T-helper 22 cell (primary cell): ENCODE results near the gene ANKMY1.
"Not testable (repeated sequence)": the region's sequence is repeated elsewhere in the genome, so short reads cannot be mapped to it uniquely, and the experiment has no call there.

Experiments
- DNase-seq: peaks from one replicate; pipeline ENCODE4 v3.0.0-alpha.2; 2020; ENCODE audit warnings: low read depth

ANKMY1 gene

DNA sequence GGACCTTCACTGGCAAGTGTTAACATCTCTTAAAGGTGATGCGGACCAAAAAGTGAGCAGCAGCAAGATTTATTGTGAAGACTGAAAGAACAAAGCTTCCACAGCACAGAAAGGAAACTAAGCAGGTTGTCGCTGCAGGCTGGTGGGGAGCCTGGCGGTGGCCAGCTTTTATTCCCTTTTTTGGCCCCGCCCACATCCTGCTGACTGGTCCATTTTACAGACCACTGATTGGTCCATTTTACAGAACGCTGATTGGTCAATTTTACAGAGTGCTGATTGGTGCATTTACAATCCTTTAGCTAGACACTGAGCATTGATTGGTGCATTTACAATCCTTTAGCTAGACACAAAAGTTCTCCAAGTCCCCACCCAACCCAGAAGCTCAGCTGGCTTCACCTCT, 35.9 kb downstream of the ANKMY1 start:
- not testable (repeated sequence) for DNase-seq

DNA sequence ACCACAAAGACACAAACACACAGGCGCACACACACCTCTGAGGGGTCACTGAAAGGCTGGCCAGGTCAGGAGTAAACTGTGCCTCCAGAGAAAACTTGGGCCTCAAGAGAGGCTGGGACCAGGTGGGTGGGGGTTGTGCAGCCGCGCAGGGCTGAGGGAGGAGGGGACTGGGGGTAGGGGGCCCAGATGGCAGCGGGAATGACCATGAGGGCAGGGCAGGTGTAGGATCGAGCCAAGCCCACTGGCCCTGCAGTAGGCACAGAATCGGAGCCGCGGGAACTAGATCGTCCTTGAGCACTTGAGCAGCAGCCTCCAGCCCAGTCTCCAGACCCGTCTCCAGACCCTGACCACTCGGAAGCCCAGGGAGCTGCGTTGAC, 36.8 kb downstream of the ANKMY1 start:
- DNase-seq: no peak

DNA sequence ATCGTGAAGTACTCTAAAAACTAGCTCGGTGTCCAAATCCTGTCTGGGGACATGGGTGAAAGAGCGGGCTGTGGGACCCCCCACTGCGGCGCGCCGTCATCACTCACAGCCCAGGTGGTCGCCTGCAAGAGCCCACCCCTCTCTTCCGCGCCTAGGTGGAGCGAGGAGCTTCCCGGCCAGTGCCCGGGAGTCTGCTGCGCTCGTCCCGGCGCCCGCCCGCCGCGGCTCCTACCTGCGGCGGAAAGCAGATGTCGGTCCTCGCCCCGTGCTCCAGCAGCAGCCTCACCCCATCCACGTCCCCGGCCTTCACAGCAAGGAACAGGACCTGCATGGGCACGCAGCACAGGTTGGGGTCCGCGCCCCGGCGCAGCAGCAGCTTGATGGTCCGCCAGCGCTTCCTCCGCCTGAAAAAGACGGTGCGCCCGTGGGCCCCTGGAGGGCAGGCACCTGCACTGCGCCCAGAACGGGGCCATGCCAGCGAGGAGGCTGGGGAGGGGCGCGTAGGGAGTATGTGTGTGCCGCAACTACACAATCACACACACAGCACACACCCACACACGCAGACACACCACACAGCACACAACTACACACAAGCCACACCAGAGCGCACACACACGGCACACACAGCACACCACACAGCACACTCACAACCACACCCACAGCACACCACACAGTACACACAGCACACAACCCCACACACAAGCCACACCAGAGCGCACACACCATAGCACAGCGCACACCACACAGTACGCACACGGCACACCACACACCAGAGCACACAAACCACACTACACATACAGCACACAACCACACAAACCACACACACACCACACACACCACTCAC, 37.4 kb downstream of the ANKMY1 start:
- no peak for DNase-seq

DNA sequence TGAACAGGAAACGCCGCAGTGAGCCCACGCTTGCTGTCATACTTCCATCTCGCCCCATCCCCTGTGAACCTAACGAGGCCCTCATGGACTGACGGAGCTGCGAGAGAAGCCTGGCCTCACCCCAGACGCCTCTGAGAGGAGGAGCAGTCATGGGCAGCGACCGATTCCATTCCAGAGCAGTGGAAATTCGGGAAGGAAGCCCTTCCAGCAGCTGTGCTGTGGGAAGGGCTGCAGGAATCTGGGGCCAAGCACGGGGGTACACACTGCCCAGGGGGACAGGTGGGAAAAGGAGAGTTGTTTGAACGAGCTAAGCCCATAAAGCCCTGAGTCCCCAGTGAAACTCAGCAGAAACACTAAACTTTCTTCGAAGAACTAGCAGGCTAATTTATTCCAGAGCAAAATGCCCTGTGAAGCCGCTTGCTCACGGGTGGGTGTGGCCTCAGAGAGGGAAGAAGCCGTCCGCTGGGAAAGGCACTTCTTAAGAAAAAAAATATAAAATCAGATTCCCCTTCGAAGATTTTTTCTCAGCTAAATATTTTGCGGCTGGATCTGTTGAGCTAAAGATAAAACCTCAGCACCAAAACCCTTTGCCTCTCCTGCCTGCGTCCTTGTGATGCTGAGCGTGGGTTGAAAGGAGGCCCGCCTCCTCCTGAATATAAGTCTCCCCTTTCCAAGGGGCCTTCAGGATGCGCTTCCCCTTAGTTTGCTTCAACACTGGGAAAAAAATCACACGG, 38.2 kb downstream of the ANKMY1 start:
- DNase-seq: no peak

DNA sequence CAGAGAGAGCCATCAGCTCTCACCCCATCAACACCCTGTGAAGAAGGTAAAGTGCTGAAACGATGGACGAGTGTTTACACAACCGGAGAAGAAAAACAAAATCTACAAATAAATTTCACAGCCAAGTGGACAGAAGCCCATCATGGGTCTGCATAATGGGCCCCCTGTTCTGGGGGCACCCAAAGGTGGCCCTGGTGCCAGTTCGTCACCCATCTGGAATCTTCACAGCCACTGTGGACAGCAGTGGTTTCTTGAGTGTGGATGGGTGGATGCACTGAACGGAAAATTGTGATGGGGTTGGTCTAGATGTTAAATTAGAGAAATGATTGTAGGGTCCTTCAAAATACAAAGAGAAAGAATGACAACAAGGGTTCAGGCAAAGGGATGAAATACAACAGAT, 38.8 kb downstream of the ANKMY1 start:
- DNase-seq: no peak

DNA sequence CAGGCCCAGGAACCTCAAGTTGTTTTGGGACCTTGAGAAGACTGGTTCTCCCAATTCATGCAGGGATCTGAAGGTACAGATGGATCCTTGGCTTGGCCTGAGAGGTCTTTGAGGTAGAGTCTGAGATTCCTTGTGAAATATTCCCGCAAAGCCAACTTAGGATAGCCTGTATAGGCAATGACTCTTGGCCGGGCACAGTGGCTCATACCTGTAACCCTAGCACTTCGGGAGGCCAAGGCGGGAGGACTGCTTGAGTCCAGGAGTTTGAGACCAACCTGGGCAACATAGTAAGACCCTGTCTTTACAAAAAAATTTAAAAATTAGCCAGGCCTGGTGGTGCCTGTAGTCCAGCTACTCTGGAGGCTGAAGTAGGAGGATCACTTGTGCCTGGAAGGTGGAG, 40.4 kb downstream of the ANKMY1 start:
- DNase-seq: no peak

DNA sequence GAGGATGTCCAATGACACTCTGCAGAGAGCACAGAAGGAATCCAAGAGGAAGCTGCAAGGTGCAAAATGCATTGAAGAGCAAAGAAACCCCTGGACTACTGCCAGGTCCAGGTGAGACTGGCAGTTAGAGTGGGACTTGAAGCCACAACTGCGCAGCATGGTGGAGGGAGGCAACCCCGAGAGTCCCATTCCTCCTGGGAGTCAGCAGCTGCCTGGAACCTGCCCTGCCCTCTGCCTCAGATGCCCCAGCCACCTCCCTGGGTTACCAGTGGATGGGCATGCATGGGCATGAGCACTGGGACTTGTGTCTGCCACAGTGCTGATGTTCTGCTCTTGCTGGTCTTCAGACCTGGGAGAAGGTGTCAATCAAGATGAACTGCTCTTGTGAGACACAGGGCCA, 43.2 kb downstream of the ANKMY1 start:
- DNase-seq: no peak

DNA sequence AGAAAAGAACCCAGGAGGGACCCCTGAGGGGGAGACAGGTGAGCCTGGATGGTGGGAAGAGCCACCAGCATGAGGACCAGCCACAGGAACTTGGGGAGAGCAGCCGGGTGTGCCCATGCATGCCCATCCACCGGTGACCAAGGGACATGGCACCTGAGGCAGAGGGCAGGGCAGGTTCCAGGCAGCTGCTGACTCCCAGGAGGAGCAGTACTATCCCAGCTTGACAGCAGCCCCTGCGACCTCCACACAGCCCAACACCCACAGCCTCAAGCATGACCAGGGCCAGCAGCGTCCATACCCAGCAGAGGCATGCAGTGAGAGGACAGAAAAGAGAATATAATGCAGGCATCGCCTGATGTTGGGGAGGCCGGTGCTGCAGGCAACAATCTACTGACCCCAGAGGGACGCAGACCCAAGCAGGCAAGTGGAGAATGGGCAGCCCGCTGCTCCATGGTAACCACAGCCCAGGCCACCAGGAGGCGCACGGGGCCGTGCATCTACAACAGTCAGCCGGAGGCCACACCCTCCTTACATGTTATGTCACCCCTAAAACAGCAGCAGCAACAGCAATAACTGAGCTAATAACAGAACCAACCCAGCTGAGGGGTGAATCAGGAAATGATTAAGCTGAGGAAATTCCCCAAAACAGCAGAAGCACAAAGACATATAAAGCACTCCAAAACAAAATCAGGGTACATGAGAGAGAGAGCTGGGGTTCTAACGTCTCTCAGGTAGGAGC, 44.1 kb downstream of the ANKMY1 start:
- peak; percentile 67 for DNase-seq

DNA sequence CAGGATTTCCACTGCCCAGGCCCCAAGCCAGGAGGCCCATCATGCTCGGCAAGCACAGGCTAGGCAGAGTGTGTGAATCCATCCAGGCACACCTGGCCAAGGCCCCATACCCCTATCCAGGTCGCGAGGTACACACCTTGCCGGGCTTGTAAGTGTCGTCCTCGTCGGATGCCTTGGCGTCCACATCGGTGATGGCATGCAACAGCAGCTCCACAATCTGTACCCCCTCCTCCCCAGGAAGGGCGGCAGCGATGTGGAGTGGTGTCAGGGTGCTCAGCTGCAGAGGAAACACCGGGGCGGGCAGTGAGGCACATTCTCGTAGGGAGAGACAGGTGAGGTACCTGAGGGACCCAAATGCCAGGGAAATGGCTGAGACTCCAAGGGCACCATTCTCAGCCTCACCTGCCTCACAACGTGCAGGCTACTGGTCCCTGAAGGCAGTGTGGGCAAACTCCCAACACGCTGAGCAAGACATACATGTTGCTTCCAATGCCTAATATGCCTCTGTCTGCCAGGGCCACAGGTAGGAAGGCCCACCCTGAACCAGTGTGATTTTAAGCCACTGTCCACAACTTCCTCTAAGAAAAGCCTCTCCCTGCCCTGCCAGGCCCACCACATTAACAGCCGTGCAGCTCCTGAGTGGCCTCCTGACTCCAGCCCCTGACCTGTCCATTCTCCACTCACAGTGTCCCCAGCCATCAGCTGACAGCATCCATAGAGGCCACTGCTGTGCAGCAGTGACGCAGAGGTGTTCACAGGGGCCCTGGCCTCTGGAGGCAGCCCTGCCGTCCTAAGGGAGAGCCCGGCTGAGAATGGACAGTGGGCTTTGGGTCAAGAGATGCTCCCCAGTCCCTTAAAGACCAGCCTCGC, 44.9 kb downstream of the ANKMY1 start:
- no peak for DNase-seq

DNA sequence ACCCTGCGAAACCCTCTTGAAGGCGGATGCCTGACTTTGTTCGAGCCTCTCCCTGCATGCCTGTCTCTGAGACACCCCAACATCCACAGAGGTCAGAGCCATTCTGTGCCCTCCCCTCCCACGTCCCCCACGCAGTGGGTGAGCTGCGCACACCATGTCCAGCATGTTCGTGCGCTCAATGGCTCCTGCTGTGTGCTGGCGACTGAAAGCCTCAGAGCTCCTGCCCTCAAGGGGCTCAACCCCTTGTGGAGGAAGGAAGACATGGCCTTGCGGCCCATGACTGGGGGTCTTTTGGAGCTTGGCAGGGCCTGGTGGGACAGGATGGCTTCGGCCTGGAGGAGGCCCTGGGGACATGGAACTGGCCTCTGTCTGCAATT, 45.7 kb downstream of the ANKMY1 start:
- DNase-seq: no peak

DNA sequence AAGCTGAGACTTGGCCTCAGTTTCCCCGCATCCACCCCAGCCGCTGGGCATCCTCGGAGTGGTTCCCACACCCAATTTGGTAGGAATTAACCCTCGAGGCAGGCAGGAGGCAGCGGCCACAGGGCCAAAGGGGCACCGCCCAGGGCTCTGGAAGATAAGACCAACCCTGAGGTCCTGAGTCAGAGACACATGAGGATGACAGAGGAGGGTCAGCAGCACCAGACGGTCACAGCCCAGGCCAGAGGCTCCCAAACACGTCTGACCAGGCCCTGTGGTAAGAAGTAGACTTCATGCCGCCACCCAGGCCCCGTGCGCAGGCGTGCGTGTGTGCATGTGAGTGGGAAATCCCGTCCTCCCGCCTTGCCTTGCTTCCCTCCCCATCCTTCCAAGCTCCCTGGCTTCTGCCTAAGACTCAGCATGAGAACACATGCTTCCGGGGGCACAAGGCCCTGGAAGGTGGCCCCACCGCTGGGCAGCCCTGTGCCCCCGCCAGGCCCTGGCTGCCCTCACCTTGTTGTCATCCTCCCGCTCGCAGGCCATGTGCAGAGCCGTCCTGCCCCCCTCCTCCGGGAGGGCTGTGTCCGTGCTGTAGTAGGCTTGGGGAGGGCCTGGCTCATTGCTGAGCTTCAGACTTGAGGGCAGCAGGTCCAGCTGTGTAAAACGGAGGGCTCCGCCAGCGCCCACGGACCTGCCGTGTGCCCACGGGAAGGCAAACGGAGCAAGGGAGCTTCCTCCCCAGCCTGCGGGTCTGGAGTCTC, 46.3 kb downstream of the ANKMY1 start:
- no peak for DNase-seq

DNA sequence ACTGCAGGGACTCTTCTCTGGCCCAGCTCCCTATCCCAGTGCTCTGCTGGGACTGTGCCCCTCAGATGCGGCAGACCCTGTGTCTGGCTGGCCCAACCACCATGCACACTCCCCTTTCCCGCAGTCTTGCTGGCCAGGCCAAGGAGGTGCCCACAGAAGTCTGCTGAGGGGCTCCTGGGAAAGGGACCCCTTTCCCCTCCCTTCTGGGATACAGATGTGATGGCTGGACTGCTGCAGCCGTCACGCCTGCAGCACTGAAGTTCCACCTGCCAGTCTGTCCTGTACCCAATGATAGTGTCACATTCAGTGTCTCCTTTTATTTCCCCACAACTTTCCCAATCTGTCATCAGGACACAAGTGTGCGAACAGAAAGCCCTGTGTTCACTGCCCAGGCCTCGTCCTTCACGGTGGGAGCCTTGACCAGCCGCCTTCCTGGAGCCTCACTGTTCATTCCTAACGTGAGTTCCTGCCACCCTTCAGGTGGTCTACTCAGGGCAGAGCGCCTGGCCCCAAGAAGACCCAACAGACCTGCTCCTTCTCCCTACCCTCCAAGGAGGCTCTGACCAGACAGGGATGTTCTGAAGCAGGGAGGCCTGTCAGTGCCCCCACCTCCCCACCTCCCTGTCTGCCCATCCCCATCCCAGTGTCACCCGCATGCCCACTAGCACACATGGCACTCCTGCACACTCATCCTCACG, 47.1 kb downstream of the ANKMY1 start:
- DNase-seq: no peak

DNA sequence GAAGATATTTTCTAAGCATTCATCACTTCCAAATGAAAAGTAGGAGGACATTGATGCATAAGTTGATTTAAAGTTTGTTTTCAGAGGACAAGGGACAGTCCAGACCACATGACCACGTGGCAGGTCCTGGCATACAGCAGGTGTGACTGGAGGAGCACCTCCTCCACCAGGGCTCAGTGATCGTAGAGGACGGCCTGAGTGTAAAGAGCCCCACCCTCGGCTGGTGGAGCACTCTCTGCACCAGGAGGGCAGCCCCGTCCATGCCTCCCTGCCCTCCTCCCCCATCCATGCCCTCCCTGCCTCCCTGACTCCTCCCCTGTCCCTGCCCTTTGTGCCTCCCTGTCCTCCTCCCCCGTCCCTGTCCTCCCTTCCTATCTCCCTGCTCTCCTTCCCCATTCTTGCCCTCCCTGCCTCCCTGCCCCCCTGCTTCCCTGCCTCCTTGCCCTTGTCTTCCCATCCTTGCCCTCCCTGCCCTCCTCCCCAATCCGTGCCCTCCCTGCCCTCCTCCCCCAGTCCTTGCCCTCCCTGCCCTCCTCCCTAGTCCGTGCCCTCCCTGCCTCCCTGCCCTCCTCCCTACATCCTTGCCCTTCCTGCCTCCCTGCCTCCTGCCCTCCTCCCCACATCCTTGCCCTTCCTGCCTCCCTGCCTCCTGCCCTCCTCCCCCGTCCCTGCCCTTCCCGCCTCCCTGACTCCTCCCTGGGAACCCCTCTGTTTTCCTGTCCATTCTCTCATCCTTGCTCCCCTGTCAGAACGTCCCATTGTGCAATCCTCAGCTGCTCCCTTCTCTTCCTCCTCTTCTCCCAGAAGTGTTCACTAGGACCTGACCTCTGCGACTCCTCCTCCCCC, 47.9 kb downstream of the ANKMY1 start:
- DNase-seq: no peak

DNA sequence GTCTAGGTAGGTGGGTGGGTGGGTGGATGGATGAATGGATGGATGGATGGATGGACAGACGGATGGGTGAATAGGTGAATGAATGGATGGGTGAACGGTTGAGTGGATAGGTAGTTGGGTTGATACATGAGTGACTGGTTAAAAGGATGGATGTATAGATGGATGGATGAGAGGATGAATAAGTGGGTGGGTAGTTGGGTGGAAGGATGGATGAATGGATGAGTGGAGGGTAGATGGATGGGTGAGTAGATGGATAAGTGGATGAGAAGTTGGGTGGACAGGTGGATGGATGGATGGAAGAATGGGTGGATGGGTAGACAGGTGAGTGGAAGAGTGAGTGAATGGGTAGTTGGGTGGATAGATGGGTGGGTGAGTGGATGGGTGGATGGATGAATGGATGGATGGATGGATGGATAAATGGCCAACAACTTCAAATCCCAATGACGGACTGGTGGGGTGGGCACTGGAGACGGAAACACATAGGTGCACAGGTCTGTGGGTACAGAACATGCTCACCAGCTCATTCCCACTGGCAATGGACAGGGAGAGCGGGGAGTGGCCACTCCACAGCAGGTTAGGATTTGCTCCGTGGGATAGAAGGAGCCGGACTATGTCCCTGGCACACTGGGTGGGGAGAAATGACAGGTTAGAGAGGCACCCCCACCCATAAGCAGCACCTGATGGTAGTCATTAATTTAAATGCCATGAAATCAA, 48.8 kb downstream of the ANKMY1 start:
- no peak for DNase-seq

DNA sequence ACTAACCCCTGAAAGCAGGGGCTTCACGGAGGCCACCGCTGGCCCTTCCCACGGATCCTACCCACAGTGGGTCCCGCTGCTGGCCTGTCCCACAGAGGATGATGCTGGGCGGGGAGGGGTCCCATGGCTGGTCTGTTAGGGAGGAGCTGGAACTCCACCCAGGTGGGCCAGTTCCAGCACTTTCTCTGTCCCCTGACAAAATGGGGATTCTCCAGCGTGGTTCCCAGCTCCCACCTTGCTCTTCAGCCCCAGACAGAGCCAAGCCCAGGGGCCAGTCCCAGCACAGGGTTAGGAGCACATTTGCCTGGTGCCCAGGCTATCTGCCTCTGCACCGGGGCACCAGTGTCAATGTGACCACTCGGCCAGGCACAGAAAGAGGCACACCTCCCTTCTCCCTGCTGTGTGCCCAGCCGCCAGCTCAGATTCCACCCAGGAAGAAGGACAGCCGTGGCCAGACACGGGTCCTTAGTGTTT, 50.0 kb downstream of the ANKMY1 start:
- DNase-seq: no peak

DNA sequence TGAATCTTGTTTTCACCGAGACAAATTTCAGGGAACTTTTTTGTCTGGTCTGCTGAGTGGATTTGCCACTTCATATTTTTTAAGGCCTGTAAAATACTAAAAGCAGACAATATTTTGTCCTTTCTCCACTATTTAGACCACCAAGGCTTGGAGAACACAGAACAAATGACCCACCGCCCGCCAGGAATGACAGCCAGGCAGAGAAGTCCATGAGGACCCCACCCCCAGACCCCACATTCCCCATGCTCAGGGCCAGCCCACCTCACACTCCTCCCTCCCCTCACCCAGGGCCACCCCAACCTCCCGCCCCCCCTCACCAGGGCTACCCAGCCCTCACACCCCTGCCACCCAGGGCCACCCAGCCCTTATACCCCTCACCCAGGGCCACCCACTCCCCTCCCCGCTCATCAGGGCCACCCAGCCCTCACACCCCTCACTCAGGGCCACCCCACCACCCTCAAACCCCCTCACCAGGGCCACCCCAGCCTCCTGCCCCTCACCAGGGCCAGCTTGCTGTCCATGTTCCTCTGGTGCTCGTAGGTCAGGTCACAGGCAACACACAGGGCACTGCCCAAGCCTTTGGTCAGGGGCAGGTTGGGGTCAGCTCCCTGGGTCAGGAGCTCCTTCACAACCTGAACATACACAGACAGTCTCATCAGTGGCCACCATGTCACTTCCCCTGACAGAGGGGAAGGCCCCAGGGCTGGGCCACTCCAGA, 50.6 kb downstream of the ANKMY1 start:
- DNase-seq: no peak

DNA sequence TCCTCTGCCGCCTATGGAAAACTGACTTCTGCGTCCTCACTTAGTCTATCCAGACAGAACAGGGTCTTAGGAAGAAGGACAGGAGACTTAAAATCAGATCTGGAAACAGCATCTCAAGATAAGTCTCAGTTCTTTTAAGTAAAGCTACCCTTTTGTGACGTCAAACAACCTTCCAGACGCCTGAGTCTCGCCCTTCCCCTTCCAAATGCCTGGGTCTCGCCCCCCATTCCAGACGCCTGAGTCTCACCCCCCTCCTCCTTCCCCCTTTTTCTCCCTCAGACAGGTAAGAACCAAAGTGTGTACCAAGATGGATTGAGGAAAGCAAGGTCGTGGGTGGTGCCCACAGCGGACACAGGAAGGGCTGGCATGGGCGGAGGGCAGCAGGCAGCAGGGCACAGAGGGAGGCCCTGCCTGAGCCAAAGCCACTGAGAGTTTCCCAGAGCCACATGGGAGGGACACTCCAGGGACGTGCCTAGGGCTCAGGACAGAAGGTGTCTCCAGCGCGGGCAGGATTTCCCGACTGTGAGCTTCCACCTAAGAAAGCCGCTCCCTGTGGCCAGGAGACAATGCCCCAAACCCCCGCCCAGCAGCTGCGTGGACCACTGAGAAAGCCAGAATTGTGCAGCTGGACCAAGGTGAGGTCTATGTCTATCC, 51.3 kb downstream of the ANKMY1 start:
- no peak for DNase-seq

DNA sequence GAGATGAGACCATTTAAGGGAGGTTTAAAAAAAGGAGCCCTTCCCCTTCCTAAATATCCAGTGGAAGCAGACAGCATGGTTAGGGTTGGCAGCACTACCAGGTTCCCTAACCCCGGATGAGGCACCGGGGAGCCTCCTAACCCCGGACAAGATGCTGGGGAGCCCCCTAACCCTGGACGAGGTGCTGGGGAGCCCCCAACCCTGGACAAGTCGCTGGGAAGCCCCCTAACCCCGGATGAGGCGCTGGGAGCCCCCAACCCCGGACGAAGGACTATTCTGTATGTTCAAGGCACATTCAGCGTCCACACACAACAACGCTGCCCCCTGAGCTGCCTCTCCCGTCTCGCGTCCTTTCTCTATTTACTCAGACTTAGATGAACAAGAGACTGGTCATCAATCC, 51.9 kb downstream of the ANKMY1 start:
- no peak for DNase-seq
